Measurements from ENCODE around the gene ARFGEF3.

ARFGEF3 gene

DNA sequence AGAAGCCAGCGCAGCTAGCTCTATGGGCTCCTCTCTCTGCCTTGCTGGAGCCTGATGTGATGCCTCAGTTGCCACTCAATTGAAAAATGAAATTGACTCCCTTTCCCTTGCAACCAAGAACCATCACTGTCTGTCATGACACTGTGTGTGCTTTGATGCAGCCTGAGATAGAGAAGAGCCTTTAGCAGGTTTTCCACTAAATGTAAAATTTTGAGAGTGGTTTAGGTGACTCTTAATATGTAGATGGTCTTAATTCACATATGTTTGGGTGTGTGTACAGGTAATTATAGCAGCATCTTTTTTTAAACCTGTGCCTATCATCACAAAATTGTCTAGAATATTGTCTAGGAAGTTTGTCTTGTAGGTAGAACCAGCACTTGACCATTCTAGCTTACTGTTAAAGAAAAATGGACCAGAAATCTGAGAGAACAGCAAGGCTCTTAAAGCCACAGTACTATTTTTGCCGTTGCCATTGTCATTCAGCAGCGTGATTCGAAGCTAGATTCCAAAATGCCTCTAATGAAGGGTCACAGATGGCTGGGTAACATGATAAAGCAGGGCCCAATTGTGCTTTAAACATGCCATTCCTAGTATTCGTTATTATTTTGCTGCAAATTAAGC lies 1.3 kb downstream of the ARFGEF3 start:
- TF ChIP-seq, protein P1, sequence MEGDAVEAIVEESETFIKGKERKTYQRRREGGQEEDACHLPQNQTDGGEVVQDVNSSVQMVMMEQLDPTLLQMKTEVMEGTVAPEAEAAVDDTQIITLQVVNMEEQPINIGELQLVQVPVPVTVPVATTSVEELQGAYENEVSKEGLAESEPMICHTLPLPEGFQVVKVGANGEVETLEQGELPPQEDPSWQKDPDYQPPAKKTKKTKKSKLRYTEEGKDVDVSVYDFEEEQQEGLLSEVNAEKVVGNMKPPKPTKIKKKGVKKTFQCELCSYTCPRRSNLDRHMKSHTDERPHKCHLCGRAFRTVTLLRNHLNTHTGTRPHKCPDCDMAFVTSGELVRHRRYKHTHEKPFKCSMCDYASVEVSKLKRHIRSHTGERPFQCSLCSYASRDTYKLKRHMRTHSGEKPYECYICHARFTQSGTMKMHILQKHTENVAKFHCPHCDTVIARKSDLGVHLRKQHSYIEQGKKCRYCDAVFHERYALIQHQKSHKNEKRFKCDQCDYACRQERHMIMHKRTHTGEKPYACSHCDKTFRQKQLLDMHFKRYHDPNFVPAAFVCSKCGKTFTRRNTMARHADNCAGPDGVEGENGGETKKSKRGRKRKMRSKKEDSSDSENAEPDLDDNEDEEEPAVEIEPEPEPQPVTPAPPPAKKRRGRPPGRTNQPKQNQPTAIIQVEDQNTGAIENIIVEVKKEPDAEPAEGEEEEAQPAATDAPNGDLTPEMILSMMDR (IDR thresholded peaks at IDR 0.05; ENCODE audit: extremely low read depth, insufficient read depth, missing control alignments): no peak
- no peak for DNase-seq (ENCODE audit: low spot score)
- in situ Hi-C loops (cut with MboI; ENCODE audit: low pct_unique_long_range_greater_than_20kb, low sequenced_read_pairs, unreplicated experiment): no loop called here

DNA sequence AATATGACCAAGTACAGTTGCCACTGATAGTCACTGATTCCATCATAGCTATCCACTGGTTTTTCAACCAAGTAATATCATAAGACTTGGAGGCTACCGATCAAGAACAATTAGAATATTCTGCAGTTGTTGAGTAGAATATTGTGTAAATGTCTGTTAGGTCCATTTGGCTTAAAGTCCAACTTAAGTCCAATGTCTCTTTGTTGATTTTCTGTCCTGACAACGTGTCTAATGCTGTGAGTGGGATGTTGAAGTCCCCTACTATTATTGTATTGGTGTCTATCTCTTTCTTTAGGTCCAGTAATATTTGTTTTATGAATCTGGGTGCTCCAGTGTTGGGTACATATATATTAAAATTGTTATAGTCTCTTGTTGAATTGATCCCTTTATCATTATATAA lies 13.9 kb downstream of the ARFGEF3 start:
- in situ Hi-C loops (cut with MboI; ENCODE audit: low pct_unique_long_range_greater_than_20kb, low sequenced_read_pairs, unreplicated experiment): no loop called here
- DNase-seq (ENCODE audit: low spot score): no peak
- TF ChIP-seq, protein P1 (IDR thresholded peaks at IDR 0.05; ENCODE audit: extremely low read depth, insufficient read depth, missing control alignments): no peak

DNA sequence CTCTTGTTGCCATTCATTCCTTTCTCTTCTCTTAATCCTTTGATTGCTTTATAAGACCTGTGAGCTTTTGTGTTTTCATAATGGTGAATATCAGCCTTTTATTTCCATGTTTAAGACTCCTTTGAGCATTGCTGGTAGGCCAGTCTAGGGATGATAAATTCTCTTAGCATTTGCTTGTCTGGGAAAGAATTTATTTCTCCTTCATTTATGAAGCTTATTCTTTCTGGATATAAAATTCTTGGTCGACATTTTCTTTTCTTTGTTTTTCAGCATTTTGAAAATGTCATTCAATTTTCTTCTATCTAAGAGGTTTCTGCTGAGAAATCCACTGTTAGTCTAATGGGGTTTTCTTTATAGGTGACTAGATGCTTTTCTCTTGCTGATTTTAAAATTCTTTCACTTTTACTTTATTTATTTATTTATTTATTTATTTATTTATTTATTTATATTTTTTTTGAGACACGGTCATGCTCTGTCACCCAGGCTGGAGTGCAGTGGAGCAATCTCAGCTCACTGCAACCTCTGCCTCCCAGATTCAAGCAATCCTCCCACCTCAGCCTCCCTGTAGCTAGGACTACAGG lies 15.0 kb downstream of the ARFGEF3 start:
- no peak for DNase-seq (ENCODE audit: low spot score)
- TF ChIP-seq, protein P1 (IDR thresholded peaks at IDR 0.05; ENCODE audit: extremely low read depth, insufficient read depth, missing control alignments): no peak
- in situ Hi-C loops (cut with MboI; ENCODE audit: low pct_unique_long_range_greater_than_20kb, low sequenced_read_pairs, unreplicated experiment): no loop called here

DNA sequence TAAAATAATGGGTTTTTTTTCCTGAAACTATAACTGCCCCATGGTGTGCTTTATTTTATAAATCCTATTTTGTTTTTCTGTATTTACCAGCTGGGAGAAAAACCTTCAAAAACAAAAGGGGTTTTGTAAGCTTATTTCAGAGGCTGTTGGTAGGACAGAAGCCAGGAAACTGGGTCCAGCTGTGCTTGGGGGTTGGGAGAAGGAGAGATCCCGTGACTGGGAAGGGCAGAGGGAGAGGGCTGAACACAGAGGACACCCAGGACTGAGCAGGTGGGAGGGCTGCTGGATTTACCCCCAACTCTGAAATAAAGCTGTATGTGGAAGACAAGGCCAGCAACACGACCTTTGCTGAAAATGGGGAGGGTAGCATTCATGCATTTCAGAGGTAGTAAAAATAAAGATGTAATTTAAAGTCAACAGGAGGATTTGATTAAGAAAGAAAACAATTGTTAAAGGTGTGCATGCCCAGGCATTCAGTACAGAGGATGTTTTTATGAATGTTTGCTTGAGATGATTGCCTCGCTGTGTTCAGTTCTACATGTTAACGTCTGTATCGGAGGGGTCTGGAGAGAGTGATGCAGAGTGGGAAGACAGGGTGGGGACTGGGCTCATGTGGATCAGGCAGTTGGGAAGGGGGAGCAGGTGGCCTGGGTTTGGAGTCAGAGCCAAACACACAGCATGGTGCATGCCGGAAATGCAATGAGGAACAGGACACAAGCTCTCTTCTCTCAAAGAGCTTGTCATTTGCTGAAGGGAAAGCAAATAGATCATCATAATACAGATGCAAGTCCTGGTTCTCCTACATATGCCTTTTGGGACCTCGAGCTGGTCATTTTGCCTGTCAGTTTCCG lies 21.4 kb downstream of the ARFGEF3 start:
- in situ Hi-C loops (cut with MboI; ENCODE audit: low pct_unique_long_range_greater_than_20kb, low sequenced_read_pairs, unreplicated experiment): no loop called here
- TF ChIP-seq, protein P1 (IDR thresholded peaks at IDR 0.05; ENCODE audit: extremely low read depth, insufficient read depth, missing control alignments): no peak
- no peak for DNase-seq (ENCODE audit: low spot score)

DNA sequence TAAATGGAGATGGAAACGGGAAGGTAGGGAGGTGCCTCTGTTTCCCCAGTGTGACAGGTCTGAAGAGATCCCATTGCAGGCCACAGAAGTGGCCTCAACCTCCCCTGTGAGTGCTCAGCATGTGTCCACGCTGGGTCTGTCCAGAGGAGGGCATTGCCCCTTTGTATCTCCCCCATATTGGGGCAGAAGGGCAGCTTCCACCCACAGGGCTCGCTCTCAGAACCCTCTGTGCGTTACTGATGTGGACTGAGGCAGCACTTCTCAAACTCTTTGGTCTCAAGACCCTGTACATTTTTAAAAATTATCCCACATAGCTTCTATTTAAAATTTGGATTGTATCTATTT lies 22.0 kb downstream of the ARFGEF3 start:
- TF ChIP-seq, protein P1 (IDR thresholded peaks at IDR 0.05; ENCODE audit: extremely low read depth, insufficient read depth, missing control alignments): no peak
- DNase-seq (ENCODE audit: low spot score): no peak
- in situ Hi-C loops (cut with MboI; ENCODE audit: low pct_unique_long_range_greater_than_20kb, low sequenced_read_pairs, unreplicated experiment): no loop called here

DNA sequence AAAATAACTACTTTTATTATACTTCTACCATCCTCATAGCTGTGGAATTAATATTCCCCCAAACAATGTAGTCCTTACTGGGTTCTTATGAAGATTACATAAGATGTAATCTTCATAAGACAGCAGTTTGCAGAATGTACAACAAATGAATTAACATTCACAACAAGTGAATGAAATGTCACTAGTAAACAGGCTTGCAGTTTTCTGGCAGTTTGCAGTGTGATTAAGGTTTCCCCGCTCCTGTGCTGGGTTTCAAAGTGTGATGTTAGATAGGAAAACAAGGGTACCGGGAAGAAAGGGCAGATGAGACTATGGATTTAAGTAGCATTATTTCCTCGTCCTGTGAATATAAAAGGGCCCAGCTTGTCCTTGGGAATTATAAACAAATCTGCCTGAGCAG lies 22.5 kb downstream of the ARFGEF3 start:
- DNase-seq (ENCODE audit: low spot score): no peak
- TF ChIP-seq, protein P1 (IDR thresholded peaks at IDR 0.05; ENCODE audit: extremely low read depth, insufficient read depth, missing control alignments): no peak
- in situ Hi-C loops (cut with MboI; ENCODE audit: low pct_unique_long_range_greater_than_20kb, low sequenced_read_pairs, unreplicated experiment): no loop called here

All from GM13977 (cell line).